ENCODE data around the gene BTBD16.

BTBD16 gene

DNA sequence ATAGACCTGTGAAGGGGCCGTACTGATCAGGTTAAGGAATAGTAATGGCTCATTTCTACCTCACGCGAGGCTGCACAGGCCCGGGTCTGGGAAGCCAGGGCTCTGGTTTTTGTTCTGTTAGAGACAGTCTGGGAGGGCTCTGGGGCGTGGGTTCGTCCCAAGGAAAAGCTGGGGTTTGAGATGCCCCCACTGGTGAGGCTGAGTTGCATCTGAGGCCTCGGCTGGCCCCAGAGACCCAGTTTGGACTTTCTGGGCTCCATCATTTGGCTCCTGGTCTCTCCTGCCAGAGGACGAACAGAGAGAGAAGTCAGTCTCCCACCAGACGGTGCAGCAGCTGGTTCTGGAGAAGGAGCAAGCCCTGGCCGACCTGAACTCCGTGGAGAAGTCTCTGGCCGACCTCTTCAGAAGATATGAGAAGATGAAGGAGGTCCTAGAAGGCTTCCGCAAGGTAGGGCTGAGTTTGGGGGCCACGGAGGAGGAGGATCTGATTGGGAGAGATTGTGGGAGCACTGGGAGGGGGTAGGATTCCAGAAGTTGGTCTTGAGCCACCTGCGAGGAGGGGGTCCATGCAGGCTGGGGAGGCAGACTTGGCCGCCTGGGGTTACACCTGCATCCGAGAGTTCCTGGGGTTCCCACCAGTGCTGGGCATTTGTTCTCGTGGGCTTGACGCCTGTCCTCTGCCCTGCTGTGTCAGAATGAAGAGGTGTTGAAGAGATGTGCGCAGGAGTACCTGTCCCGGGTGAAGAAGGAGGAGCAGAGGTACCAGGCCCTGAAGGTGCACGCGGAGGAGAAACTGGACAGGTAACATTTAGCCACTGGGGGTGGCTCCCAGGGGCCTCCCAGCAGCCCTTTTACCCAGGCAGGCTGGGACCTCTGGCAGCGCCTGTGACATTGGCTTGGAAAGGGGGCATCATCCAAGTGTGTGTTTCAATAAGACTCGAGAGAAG, 22.5 kb upstream of the BTBD16 start:
- no peak for DNase-seq (ENCODE audit: low read depth)

- no peak for DNase-seq (ENCODE audit: low read depth)
Observed at GRCh38 chr10:122249303-122249850, 21.7 kb upstream of the BTBD16 start.

- no peak for DNase-seq (ENCODE audit: low read depth)
Observed at GRCh38 chr10:122249991-122250750, 20.9 kb upstream of the BTBD16 start.

DNA sequence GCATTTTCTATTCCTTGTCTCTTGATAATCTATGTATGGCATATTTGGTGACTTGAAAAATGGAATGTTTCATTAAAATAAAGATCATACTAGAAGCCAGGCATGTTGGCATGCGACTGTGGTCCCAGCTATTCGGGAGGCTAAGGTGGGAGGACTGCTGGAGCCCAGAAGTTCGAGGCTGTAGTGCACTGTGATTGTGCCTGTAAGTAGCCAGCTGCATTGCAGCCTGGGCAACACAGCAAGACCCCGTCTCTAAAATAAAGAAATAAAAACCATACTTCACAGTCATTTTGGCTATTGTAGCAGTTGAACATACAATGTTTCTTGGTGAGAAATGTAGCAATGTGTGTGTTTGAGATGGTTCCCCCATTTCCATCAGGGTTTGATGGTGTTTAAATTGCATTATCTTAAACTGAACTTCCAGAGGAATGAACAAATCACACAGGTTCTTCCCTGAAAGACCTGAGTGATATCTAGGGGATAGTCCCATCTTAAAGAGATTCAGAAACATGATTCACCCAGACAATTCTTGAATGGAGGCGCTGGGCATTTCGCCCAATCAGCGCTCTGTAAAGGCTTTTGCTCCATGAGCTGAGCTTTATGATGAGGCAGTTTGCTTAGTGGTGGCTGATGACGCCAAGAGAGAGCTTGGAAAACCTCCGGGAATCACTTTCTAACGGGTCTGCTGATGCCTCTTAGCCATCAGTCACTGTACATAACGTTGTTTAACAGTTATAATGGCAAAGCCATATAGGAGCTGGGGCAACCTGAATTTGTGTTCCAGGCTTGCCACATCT, 19.4 kb upstream of the BTBD16 start:
- no peak for DNase-seq (ENCODE audit: low read depth)

DNA sequence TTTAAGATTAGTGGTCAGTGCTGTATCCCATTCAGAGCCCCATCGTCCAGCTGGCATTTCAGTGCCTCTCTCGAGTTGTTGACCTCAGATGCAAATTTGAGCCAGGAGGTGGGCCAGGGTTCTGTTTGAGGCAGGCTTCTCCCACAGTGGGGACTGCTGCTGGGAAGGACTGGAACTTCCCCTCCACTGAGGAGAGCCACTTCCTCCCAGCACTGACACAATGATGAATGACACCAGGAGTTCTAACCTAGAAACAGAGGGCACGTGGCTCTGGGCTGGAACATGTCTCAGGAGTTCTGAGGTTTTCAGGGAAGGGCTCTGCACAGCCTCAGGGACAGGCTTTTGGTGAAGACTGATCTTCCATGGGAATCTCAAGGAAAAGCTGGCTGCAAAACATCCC, 18.3 kb upstream of the BTBD16 start:
- no peak for DNase-seq (ENCODE audit: low read depth)

- DNase-seq (ENCODE audit: low read depth) = no peak
Observed at GRCh38 chr10:122253605-122254004, 17.5 kb upstream of the BTBD16 start.

DNA sequence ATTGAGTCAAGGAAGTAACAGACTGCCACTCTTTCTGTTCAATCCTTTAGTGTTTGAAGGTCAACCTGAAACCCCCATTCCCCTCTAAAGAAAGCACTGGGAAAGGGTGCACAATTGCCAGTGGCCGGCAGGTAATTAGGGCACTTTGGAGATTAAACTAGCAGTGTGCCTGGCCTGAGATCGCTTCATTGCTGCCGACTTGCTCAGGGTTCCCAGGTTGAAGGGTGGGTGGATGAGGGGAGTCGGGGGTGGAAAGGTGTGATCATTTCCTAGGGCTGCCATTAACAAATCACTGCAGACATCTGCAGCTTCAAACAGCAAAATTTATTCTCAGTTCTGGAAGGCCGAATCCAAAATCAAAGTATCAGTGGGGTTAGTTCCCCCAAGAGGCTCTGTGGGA, 16.3 kb upstream of the BTBD16 start:
- no peak for DNase-seq (ENCODE audit: low read depth)

DNA sequence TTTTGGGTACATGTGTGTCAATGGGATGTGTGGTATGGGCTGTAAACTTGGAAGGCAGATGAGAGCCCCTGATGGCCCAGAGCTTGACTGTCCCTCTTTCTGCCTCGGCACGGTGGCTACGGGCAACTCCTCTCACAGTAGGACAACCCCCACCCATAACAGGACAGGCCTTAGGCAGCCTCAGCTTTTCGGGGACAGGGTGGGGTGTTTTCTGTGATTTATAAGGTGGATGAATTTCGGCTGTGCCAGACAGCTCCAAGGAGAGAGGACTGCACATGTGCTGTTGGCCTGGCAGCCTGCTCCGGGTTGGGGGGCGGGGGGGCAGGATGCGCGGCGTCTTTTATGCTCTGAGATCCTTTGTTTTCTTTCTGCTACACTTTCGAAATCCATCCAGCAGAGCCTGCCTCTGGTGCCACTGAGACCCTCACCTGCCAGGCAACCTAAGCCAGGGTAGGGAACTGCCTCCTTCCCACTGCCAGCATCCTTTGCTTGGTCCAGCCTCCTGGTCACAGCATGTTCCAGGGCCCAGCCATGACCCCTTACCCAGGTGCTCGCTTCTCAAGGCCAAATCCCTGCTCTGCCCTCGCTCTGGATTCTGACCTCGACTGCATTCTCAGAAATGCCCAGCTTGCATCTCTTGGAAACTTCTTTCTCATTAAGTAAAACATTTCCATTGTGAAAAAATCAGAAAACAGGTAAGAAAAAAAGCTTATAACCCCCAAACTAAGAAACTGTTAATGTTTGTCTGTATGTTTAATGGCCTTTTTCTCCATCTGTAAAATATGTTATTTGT, 15.4 kb upstream of the BTBD16 start:
- DNase-seq (ENCODE audit: low read depth) = no peak

DNA sequence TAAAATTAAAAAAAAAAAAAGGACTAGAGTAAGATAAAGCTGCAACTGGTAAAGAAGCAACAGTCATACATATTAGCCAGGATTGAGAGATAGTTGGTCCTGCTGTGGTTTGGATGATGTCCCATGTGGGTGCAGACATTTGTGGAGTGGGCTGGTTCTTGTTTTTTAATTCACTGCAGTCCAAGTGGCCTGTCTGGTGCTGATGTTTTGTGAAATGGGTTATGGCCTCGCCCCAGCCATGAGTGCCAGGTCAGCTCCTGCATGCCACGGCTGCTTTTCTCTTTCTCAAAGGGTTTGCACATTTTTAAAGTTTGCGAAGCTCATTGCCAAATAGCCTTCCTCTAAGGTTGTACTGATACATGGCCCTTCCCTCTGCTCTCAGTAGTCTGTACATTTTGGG, 14.1 kb upstream of the BTBD16 start:
- DNase-seq (ENCODE audit: low read depth) = no peak

- DNase-seq (ENCODE audit: low read depth) = no peak
Observed at GRCh38 chr10:122258136-122259074, 12.7 kb upstream of the BTBD16 start.

GRCh38 chr10:122259075-122259466, 12.0 kb upstream of the BTBD16 start:
- DNase-seq (ENCODE audit: low read depth) = no peak

DNA sequence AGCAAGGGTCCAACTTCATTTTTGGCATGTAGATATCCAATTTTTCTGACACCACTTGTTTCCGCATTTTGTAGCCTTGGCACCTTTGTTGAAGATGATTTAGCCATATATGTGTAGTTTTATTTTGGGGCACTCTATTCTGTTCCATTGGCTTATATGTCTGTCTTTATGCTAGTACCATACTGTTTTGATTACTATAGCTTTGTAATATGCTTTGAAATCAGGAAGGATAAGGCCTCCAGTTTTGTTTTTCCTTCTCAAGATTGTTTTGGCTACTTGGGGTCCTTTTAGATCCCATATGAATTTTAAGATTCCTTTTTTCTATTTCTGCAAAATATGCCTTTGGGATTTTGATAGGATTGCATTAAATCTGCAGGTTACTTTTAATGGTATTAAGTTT, 9.5 kb upstream of the BTBD16 start:
- DNase-seq (ENCODE audit: low read depth) = no peak

DNA sequence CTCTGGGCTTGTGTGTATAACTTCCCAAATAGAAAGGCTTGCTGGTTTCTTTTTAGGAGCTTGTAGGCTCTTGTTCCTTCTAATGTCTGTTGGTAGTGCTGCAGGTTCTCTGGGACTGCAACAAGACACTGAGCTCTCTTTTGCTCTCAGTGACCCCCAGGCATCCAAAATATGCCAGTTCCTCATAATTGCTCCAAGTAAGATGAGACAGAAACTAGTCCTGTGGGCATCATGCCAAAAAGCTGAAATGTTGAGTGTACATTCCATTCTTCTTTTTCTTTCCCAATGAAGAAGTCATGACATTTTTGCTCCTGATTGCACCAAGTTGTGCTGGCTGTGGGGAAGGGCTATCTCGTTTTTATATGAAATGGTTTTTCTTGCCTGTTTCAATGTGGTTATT, 7.1 kb upstream of the BTBD16 start:
- DNase-seq (ENCODE audit: low read depth) = no peak

GRCh38 chr10:122264436-122264835, 6.7 kb upstream of the BTBD16 start:
- no peak for DNase-seq (ENCODE audit: low read depth)

DNA sequence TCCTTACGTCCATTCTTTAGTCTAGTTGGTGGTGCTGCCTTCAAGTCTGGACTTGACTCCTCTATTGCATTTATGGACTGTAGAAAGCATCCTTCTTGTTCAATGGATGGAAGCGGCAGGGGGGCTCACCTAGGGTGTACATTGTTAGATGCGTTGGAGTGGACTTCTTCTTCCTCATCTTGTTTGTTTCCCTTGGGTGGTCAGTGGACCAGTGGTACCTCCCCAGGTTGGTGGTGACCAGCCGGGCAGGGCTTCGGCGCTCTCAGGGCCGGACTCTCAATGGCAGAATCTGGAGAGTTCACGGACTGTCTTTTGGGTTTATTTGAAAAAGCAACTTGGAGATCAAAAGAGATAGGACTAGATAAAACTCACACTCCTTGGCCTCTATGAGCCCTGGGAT, 6.2 kb upstream of the BTBD16 start:
- DNase-seq (ENCODE audit: low read depth) = no peak

GRCh38 chr10:122265896-122266295, 5.2 kb upstream of the BTBD16 start:
- DNase-seq (ENCODE audit: low read depth) = no peak

GRCh38 chr10:122267849-122268737, 3.0 kb upstream of the BTBD16 start:
- peak; percentile 23 for DNase-seq (ENCODE audit: low read depth)

- no peak for DNase-seq (ENCODE audit: low read depth)
Observed at GRCh38 chr10:122269059-122269687, 1.9 kb upstream of the BTBD16 start.
